Measurements from ENCODE around the gene RAD51B. TPM values are rescaled to one million over a fixed set of nuclear protein-coding genes. Genes with fewer than 3 reads are reported as not detected.

Gene RAD51B
- total RNA-seq, 1 experiment from 2014 or later, result 20.0 TPM

DNA sequence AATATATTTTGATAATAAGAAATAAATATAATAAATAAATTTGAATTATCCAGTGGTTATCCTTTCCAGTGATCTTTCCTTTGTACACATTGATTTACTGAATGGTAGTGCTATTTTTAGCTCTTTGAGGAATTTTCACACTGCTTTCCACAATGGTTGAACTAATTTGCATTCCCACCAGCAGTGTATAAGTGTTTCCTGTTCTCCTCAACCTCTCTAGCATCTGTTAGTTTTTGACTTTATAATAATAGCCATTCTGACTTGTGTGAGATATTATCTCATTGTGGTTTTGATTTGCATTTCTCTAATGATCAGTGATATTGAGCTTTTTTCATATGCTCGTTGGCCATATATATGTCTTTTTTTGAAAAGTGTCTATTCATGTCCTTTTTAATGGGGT, 333.7 kb downstream of the RAD51B start:
- RAD21 ChIA-PET (ENCODE audit: low non-redundant PET in 1 of 2, low total read pairs in 2 of 2, uncharacterized antibody in 2 of 2, unreplicated experiment in 2 of 2), result no interaction called here
- no peak overlapping the region for H3K4me3 ChIP-seq (replicated peaks in 1 of 2; ENCODE audit: low read depth in 1 of 2, low read length in 2 of 2)

DNA sequence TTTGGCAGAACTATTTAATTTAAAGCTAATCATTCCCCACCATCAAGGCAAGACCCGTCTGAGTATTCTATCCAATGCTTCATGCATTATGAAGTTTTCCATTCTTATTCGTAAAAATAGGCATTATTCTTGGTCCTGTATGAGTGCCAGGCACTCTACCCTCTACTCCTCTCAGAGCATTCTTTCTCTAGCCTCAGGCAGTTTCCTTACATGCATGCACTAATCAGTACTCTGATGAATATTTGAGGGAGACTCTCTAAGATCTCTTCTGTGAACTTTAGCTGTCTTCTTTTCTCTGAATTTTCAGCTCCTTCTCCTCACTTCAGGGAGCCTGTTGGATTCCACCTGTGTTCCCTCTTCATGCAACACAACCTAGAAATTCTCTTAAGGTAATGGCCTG, 334.7 kb downstream of the RAD51B start:
- Histone ChIP-seq H3K9ac (ENCODE audit: low read length) (no peak overlapping the region), H3K36me3 (ENCODE audit: control insufficient read depth in 1 of 2, insufficient read depth in 2 of 2, low read length in 2 of 2) (no peaks in the 10 kb centered on the region), H3K4me1 (ENCODE audit: control insufficient read depth in 1 of 2, insufficient read depth in 2 of 2, low read length in 2 of 2) (peaks cover 4 to 28% of the 10 kb centered on the region in 2 experiments; a peak in 3 of 4 replicates), H3K9me3 (ENCODE audit: control insufficient read depth in 1 of 2, insufficient read depth in 1 of 2, low read depth in 1 of 2, low read length in 2 of 2) (peaks cover 5 to 6% of the 10 kb centered on the region in 2 experiments; a peak in 2 of 4 replicates), H3K4me3 (replicated peaks in 1 of 2; ENCODE audit: low read depth in 1 of 2, low read length in 2 of 2) (no peak overlapping the region), H3K79me2 (ENCODE audit: insufficient read depth, low read length) (no peaks in the 10 kb centered on the region), H3K27ac (ENCODE audit: low read depth, low read length) (no peak overlapping the region), H4K20me1 (ENCODE audit: insufficient read depth) (no peaks in the 10 kb centered on the region), H3K27me3 (ENCODE audit: insufficient read depth, low read length) (no peaks in the 10 kb centered on the region), H3K9me2 (ENCODE audit: insufficient read depth) (no peaks in the 10 kb centered on the region), H3K4me2 (ENCODE audit: low read length) (no peak overlapping the region), H2AFZ (ENCODE audit: low read depth, low read length, poor library complexity, severe bottlenecking) (no peak overlapping the region)
- DNase-seq (ENCODE audit: low read depth, low spot score) (no peak), ATAC-seq (no peak)
- CTCF ChIA-PET, result no interaction called here
- POLR2A ChIA-PET, result no interaction called here
- intact Hi-C loops (cut with micrococcal nuclease), result no loop called here
- no TSS peak for BruUV-seq (replicated peaks)
- RAD21 ChIA-PET (ENCODE audit: low non-redundant PET in 1 of 2, low total read pairs in 2 of 2, uncharacterized antibody in 2 of 2, unreplicated experiment in 2 of 2), result no interaction called here
- TF ChIP-seq CEBPB (IDR thresholded peaks at IDR 0.05; ENCODE audit: low read depth), result no peak
- no peak for TF ChIP-seq EZH2 (IDR thresholded peaks at IDR 0.05)
- TF ChIP-seq, protein P1, sequence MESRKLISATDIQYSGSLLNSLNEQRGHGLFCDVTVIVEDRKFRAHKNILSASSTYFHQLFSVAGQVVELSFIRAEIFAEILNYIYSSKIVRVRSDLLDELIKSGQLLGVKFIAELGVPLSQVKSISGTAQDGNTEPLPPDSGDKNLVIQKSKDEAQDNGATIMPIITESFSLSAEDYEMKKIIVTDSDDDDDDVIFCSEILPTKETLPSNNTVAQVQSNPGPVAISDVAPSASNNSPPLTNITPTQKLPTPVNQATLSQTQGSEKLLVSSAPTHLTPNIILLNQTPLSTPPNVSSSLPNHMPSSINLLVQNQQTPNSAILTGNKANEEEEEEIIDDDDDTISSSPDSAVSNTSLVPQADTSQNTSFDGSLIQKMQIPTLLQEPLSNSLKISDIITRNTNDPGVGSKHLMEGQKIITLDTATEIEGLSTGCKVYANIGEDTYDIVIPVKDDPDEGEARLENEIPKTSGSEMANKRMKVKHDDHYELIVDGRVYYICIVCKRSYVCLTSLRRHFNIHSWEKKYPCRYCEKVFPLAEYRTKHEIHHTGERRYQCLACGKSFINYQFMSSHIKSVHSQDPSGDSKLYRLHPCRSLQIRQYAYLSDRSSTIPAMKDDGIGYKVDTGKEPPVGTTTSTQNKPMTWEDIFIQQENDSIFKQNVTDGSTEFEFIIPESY (IDR thresholded peaks at IDR 0.05; ENCODE audit: extremely low read depth, insufficient replicate concordance, low read length), result no peak
- no peak for TF ChIP-seq ZNF274 (IDR thresholded peaks at IDR 0.05; ENCODE audit: low read depth, low read length)
- TF ChIP-seq, protein P2, sequence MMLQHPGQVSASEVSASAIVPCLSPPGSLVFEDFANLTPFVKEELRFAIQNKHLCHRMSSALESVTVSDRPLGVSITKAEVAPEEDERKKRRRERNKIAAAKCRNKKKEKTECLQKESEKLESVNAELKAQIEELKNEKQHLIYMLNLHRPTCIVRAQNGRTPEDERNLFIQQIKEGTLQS (IDR thresholded peaks at IDR 0.05), result no peak
- TF ChIP-seq, protein P3, sequence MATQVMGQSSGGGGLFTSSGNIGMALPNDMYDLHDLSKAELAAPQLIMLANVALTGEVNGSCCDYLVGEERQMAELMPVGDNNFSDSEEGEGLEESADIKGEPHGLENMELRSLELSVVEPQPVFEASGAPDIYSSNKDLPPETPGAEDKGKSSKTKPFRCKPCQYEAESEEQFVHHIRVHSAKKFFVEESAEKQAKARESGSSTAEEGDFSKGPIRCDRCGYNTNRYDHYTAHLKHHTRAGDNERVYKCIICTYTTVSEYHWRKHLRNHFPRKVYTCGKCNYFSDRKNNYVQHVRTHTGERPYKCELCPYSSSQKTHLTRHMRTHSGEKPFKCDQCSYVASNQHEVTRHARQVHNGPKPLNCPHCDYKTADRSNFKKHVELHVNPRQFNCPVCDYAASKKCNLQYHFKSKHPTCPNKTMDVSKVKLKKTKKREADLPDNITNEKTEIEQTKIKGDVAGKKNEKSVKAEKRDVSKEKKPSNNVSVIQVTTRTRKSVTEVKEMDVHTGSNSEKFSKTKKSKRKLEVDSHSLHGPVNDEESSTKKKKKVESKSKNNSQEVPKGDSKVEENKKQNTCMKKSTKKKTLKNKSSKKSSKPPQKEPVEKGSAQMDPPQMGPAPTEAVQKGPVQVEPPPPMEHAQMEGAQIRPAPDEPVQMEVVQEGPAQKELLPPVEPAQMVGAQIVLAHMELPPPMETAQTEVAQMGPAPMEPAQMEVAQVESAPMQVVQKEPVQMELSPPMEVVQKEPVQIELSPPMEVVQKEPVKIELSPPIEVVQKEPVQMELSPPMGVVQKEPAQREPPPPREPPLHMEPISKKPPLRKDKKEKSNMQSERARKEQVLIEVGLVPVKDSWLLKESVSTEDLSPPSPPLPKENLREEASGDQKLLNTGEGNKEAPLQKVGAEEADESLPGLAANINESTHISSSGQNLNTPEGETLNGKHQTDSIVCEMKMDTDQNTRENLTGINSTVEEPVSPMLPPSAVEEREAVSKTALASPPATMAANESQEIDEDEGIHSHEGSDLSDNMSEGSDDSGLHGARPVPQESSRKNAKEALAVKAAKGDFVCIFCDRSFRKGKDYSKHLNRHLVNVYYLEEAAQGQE (IDR thresholded peaks at IDR 0.05; ENCODE audit: low read depth), result no peak
- TF ChIP-seq EGR1 (IDR thresholded peaks at IDR 0.05; ENCODE audit: low read depth), result no peak

More for the DNA sequence above, 333.7 kb downstream of the RAD51B start:
- DNase-seq (ENCODE audit: low read depth, low spot score) (no peak), ATAC-seq (no peak)
- Histone ChIP-seq H3K9me2 (ENCODE audit: insufficient read depth) (no peaks in the 10 kb centered on the region), H3K9me3 (ENCODE audit: control insufficient read depth in 1 of 2, insufficient read depth in 1 of 2, low read depth in 1 of 2, low read length in 2 of 2) (peaks cover 6 to 11% of the 10 kb centered on the region in 2 experiments; a peak in 2 of 4 replicates), H3K36me3 (ENCODE audit: control insufficient read depth in 1 of 2, insufficient read depth in 2 of 2, low read length in 2 of 2) (no peaks in the 10 kb centered on the region), H3K4me2 (ENCODE audit: low read length) (no peak overlapping the region), H3K79me2 (ENCODE audit: insufficient read depth, low read length) (no peaks in the 10 kb centered on the region), H4K20me1 (ENCODE audit: insufficient read depth) (no peaks in the 10 kb centered on the region), H3K27ac (ENCODE audit: low read depth, low read length) (no peak overlapping the region), H2AFZ (ENCODE audit: low read depth, low read length, poor library complexity, severe bottlenecking) (no peak overlapping the region), H3K9ac (ENCODE audit: low read length) (no peak overlapping the region), H3K4me1 (ENCODE audit: control insufficient read depth in 1 of 2, insufficient read depth in 2 of 2, low read length in 2 of 2) (peaks cover 4 to 22% of the 10 kb centered on the region in 2 experiments; a peak in 3 of 4 replicates), H3K27me3 (ENCODE audit: insufficient read depth, low read length) (no peaks in the 10 kb centered on the region)
- TF ChIP-seq, protein P3 (IDR thresholded peaks at IDR 0.05; ENCODE audit: low read depth), result no peak
- POLR2A ChIA-PET, result no interaction called here
- no TSS peak for BruUV-seq (replicated peaks)
- intact Hi-C loops (cut with micrococcal nuclease), result no loop called here
- CTCF ChIA-PET, result no interaction called here

Measured in HCT116 (cell line).